Measurements from ENCODE around the gene PRICKLE1.

The PRICKLE1 gene

DNA sequence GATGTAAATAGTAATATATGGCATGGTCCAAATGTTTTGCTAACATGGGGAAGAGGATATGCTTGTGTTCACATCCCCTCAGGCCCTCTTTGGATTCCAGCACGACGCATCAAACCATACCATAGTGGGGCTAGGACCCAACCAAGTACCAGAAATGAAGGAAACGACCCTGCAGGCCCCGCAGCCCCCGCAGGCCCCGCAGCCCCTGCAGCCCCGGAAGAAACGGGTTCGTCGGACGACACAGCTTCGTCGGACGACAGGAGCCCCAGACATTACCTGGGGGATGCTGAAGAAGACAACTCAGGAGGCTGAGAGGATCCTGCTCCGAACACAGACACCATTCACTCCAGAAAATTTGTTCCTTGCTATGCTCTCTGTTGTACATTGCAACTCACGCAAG lies 143.7 kb downstream of the PRICKLE1 start:
- DNase-seq: no peak

DNA sequence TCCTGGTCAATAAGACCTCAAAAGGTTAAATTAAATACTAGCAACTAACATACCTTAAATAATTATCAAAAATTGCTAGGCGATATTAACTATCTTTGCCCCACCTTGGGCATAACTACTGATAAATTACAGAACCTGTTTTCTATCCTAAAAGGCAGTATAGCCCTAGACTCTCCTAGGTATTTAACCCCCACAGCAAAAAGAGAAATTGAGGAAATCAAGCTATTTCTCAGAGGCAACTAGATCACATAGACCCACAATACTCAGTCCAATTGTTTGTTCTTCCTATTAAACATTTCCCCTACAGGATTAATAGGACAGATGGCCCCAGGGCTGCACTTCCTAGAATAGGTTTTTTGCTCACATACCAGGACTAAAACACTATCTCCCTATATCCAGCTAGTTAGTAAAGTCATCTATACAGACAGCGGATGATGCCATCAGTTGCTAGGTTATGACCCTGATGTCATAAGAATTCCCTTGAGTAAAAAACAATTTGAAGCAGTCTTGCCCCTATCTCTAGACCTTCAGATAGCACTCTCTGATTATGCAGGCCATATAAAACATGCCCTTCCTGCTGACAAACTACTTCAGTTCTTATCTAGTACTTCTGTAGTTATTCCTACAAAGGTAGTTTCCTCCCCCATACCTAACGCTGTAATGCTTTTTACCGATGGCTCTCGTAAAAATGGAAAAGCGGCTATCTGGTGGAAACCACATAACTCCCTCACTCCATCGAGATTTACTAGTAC lies 145.2 kb downstream of the PRICKLE1 start:
- DNase-seq: no peak

DNA sequence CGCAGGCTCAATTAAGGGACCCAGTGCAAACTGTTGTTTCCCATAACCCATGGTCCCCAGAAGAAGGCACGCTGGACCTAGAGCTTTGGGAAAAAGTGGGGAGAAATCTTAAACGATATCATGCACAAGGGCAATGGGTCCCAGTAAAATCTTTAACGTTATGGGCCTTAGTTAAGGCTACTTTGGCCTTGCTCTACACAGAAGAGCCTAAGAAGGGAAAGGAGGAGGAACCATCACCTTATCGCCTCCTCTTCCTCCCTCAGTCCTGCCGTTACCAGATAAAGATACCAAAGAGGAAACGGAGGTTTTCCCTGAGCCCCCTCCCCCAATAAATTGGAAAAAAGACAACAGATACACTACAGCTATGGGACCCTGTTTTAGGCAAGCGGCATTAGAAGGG lies 146.7 kb downstream of the PRICKLE1 start:
- no peak for DNase-seq

DNA sequence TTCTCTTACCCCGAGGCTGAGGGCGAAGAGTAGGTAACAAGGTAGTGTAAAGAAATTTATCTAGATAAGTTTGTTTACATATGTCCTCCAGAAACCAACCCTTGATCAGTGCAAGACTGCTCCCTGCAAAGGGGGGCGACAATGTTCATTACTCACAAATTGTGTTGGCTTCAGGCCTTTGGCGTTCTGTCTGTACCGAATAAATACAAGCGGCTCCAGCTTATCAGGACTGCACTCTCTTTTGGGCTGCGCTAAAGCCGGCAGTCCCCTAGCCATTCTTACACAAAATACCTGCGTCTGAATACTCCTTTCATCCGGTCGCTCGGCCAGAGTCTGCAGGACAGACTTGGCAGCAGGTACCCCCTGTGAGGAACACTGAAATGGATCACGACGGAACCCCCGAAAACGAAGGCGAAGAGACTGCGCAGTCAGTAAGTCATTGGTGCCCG lies 147.2 kb downstream of the PRICKLE1 start:
- no peak for DNase-seq

DNA sequence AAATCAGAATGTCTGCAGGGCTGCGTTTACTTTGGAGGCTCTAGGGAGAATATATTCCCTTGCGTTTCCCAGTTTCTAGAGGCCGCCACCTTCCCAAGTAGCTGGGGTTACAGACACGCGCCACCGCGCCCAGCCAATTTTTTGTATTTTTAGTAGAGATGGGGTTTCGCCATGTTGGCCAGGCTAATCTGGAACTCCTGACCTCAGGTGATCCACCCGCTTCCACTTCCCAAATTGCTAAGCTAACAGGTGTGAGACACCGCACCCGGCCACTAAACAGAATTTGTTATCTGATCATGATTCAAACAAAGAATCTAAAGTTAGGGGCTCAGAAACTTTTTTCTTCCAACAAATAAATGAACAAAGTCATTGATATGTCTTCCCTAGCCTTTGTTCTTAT lies 148.9 kb downstream of the PRICKLE1 start:
- no peak for DNase-seq

DNA sequence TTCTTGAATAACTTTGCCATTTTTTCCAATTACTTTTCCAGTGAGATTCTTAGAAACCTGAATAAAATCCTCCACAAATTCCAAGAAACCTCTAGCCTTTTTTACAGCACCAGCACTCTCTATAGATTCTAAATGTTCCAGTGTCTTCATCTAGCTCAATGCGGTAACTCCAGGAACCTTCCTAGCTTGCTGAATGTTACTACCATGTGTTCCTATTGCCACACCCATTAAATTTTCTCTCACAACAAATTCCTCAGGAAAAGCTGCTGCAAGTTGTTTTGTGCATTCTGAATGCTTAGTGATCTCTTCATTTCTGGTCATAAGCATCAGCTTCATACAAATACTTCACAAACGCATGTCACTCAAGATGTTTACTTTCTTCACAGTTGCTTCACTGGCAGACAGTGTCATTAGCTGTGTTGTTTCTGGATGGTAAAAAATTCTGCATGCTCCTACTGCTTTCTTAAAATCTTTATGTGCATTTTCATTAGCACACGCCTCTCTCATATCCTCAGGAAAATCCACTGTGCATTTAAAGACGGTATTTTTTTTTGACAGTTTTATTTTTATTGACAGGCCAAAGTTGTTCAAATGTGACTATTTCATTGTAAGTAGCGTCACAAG lies 156.9 kb downstream of the PRICKLE1 start:
- no peak for DNase-seq

DNA sequence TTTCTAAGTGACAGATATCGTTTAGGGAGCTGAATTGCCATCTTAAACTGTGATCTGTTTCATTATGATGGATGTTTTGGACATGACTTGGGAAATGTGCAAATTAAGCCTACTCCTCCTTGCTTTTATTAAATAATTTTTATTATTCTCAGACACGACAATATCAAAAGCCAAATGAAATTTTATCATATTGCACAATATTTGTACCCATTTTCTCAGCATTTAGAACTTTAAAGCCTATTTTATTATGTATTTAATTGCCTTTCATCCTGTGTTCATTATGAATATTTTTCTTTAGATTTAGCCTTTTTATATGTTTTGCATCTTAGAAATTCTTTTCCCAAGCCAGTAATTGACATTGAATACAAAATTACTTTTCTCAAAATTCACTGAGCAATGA lies 160.7 kb downstream of the PRICKLE1 start:
- DNase-seq: no peak

DNA sequence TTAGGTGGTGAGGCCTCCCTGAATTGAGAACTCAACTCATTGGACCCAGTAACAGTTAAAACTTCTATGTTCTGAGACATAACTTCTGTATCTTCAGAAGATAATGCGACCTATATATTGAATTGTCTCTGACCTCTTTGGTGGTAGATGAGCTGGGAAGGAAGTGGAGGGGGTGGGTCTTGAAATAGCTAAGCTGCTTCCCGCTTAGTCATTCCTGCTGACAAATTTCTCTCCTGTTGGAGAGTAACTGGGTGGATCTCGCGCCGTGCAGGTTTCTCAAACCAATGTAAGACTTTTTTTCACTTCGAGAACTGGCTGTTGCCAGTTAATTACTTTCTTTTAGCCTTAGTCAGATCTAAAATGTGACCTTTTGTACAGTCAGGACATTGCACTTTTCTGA lies 162.8 kb downstream of the PRICKLE1 start:
- no peak for DNase-seq

DNA sequence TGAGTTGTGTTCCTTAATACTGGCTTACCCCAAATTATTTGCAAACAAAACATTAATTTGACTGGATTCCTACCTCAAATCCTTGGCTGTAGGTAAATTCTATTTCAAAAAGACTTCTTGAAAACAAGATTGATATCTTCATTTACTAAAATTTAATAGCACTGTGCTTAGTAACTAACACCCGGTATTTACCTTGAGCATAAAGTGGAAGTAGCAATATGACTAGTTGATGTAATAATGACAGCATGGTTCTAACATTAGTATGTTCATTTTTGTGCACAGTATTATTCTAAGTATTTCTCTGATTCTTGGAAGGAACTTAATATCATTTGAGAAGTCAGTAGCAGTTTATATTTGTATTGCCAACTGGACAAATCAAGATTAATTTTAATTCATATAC lies 166.8 kb downstream of the PRICKLE1 start:
- DNase-seq: no peak

DNA sequence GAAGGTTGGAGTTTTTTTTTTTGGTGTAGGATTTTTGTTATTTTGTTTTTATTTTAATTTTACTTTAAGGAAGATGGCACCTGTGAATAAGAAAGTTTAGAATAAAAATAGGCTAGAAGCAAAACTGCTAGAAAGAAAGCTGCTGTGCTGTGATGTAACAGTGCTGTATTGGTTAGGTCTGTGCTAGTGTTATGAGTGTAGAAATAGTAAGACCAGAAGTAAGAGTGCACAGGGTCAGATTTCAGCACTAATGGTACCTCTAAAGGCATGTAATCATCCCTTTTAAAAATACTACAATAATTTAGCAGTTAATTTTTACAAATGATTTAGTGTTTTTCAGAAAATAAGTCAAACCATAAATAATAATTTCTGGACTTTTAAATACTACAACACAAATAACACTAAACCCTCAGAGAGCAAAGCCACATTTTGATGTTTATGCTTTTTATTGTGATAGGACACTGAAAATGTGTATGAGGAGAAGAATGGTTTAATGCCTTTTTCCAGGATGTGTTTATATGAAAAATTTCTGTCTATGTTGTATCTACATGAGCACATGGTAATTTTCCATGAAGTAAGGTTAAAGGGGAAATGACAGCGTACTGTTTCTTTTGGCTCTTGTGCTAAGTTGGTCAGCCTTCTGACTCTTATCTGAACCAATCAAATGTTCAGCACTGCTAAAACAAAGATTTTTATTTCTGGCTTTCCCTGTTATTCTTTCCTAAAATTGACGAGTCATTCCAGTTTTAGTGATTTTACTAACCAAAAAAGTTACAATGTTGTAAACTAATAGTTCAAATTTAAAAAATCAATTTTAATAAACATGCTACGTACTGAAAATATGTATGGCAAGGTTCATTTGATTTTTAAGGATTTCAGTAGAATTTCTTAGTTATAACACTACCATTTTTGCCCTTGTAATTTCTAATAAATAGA lies 167.4 kb downstream of the PRICKLE1 start:
- no peak for DNase-seq

DNA sequence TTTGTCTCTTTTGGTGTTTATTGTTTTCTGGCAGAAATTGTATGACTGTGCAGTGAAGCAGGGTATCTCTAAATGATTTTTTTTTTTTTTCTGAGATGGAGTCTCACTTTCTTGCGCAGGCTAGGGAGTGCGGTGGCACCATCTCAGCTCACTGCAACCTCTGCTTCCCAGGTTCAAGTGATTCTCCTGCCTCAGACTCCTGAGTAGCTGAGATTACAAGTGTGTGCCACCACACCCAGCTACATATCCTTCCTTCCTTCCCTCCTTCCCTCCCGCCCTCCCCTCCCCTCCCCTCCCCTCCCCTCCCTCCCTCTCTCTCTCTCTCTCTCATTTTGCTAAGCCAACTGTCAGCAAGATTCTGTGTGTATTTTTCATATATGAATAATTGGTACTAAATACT lies 169.2 kb downstream of the PRICKLE1 start:
- DNase-seq: no peak

DNA sequence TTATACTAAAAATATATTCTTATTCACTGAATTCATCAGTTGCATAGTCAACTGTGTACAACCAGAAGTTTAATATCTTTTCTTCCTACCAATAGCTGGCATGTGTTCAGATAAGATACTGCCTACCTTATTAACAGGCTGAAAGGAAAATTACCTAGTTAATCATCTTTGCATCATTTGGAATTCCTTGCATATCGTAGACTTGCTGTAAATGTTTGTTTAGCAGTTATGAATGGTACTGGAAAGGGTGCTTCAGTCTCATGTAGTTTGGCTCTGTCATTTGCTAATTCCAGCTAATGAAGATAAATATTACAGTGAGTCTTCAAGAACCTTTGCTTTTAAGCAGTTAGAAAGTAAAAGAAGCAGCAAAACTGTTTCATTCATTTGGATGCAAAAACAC lies 179.2 kb downstream of the PRICKLE1 start:
- no peak for DNase-seq

DNA sequence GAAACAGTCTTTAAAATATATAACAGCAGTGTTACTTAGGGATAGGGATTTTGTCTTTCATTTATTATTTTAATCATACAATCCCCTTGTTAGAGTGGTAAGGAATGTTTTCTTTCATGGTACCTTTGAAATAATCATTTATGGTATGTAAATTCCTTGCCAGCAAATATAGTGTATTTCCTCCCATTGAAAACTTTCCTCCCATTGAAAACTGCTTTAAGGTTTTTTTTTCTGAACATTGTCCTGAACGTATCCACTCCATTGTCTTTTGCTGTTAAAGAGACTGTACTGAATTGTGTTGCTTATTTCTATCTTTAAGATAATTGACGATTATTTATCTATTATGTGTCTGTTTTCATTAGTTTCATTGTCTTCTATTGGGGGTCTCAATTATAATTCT lies 180.1 kb downstream of the PRICKLE1 start:
- DNase-seq: no peak

DNA sequence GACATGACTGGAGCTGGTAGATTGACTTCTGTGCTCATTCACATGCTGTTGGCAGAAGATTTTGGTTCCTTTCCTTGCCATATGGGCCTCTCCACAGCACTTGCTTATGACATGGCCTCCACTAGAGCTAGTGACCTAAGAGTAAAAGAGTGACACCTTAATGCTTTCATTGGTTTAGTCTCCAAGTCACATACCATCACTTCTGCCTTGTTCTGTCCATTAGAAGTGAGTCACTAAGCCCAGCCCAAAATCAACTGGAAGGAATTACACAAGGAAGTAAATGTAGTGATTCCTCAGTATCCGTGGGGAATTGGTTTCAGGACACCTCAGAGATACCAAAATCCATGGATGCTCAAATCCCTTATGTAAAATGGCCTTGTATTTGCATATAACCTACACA lies 182.2 kb downstream of the PRICKLE1 start:
- no peak for DNase-seq

Measured in CD4-positive, alpha-beta T cell treated with Interleukin-4 for 4 hours (primary cell).